OCI-LY7 (cell line): ENCODE data around the gene CLIC4. TPM values are rescaled to one million over a fixed set of nuclear protein-coding genes. Genes with fewer than 3 reads are reported as not detected.

Experiments
- BruUV-seq: library from RNA; stranded (reverse); fragments of 400-500 nt; replicated peaks from 2 replicates; lab custom pipeline; 2021; lab: Mats Ljungman, UMichigan
- CTCF ChIA-PET: fragments of 300-600 bp; sonication (Branson Sonifier 250); formaldehyde crosslinking; loops from one replicate; lab custom pipeline; 2022; ENCODE audit warnings: antibody characterized with exemption; ENCODE audit not compliant: unreplicated experiment; lab: Charles Lee
- POLR2A ChIA-PET: fragments of 300-600 bp; sonication (Branson Sonifier 250); formaldehyde crosslinking; loops from one replicate; lab custom pipeline; 2022; ENCODE audit warnings: antibody characterized with exemption; lab: Charles Lee
- DNase-seq: peaks from one replicate; pipeline ENCODE4 v3.0.0-alpha.2; 2015; ENCODE audit warnings: low spot score
- H2AFZ ChIP-seq: fragments of 200-600 bp; sonication (generic), shearing (Covaris generic); 2 replicates; pipeline ENCODE4 v1.6.1; 2014; ENCODE audit warnings: mild to moderate bottlenecking, antibody characterized with exemption, low read length, moderate library complexity
- H3K27ac ChIP-seq: fragments of 200-600 bp; sonication (generic); 2 replicates; pipeline ENCODE4 v1.5.1; 2014; ENCODE audit warnings: mixed run types, low read depth, mild to moderate bottlenecking, moderate library complexity, low read length, inconsistent platforms; ENCODE audit not compliant: poor library complexity, severe bottlenecking
- H3K36me3 ChIP-seq: fragments of 200-600 bp; sonication (generic); 2 replicates; pipeline ENCODE4 v1.6.1; 2014; ENCODE audit warnings: mild to moderate bottlenecking, antibody characterized with exemption, low read length, moderate library complexity, mixed read lengths; ENCODE audit not compliant: insufficient read depth
- H3K4me1 ChIP-seq: fragments of 200-600 bp; sonication (generic); 2 replicates; pipeline ENCODE4 v1.5.1; 2014; ENCODE audit warnings: mild to moderate bottlenecking, low read length; ENCODE audit not compliant: insufficient read depth, poor library complexity, severe bottlenecking
- H3K4me2 ChIP-seq: fragments of 200-600 bp; sonication (generic); 2 replicates; pipeline ENCODE4 v1.6.1; 2014; ENCODE audit warnings: mild to moderate bottlenecking, low read length
- H3K4me3 ChIP-seq: fragments of 200-600 bp; sonication (generic); 2 replicates; pipeline ENCODE4 v1.5.1; 2014; ENCODE audit warnings: mild to moderate bottlenecking, low read depth, low read length; ENCODE audit not compliant: poor library complexity, severe bottlenecking
- H3K79me2 ChIP-seq: fragments of 200-600 bp; sonication (generic); 2 replicates; pipeline ENCODE4 v1.6.1; 2016; ENCODE audit warnings: low read depth, mild to moderate bottlenecking, low read length, moderate library complexity, mixed read lengths; ENCODE audit not compliant: insufficient read depth
- H3K9me2 ChIP-seq: fragments of 200-600 bp; sonication (generic); 2 replicates; pipeline ENCODE4 v1.6.1; 2016; ENCODE audit warnings: mild to moderate bottlenecking, low read length, mixed read lengths; ENCODE audit not compliant: insufficient read depth
- H3K9me3 ChIP-seq: fragments of 200-600 bp; sonication (generic); 2 replicates; pipeline ENCODE4 v1.6.1; 2014; ENCODE audit warnings: mild to moderate bottlenecking, mixed run types, low read length, mixed read lengths
- H4K20me1 ChIP-seq: fragments of 200-600 bp; sonication (generic); 2 replicates; pipeline ENCODE4 v1.6.1; 2014; ENCODE audit warnings: mild to moderate bottlenecking, antibody characterized with exemption, low read length, moderate library complexity, mixed read lengths; ENCODE audit not compliant: insufficient read depth
- EZH2phosphoT487 ChIP-seq: fragments of 200-600 bp; sonication (generic); IDR thresholded peaks from 2 replicates; pipeline ENCODE4 v1.6.1; 2018; ENCODE audit warnings: low read depth, borderline replicate concordance, mild to moderate bottlenecking, mixed run types, antibody characterized with exemption, low read length, moderate library complexity, mixed read lengths
- intact Hi-C: fragments of 100-400 bp; cut with micrococcal nuclease; formaldehyde crosslinking; loops from one replicate; pipeline ENCODE4 v1.10.0; 2022; ENCODE audit not compliant: unreplicated experiment
- total RNA-seq, 2 experiments: library from RNA; depleted of rRNA in 1 of 2; stranded (reverse); fragments of >200 nt in 1 of 2; shearing (Covaris generic) in 1 of 2; gene quantifications; 2 replicates each; pipeline ENCODE4 v1.2.3, GENCODE V29; 2014 to 2022
- TF ChIP-seq, protein P1 (sequence below): fragments of 200-600 bp; sonication (generic); conservative IDR thresholded peaks from 2 replicates; pipeline ENCODE4 v1.5.1; 2014; ENCODE audit warnings: mild to moderate bottlenecking, antibody characterized with exemption, low read length, moderate library complexity, mixed read lengths

CLIC4 gene
- total RNA-seq, 2 experiments from 2014 or later: 35.5 to 116 TPM

DNA sequence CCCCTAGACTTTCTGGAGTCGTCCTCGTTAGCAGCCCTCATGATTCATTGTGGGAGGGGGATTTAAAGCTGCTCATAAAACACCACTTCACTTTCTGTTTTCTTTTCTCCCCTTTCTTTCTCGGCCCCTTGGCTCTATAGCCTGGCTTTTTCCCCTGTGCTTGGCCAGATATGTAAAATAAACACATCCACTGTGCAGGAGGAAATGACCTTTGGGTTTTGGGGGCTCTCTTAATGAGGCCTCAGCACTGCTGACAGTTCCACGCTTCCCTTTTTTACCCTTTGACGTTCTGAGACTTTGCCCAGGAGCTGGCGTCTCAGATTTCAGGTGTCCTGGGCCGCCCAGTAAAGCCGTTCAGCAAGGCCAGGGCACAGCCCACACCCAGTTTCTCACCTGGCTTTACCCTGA is 119.1 kb downstream of the CLIC4 start:
- H3K79me2 ChIP-seq: no peaks in the 10 kb centered on the region
- no peaks in the 10 kb centered on the region for H3K36me3 ChIP-seq
- TF ChIP-seq, protein P1, sequence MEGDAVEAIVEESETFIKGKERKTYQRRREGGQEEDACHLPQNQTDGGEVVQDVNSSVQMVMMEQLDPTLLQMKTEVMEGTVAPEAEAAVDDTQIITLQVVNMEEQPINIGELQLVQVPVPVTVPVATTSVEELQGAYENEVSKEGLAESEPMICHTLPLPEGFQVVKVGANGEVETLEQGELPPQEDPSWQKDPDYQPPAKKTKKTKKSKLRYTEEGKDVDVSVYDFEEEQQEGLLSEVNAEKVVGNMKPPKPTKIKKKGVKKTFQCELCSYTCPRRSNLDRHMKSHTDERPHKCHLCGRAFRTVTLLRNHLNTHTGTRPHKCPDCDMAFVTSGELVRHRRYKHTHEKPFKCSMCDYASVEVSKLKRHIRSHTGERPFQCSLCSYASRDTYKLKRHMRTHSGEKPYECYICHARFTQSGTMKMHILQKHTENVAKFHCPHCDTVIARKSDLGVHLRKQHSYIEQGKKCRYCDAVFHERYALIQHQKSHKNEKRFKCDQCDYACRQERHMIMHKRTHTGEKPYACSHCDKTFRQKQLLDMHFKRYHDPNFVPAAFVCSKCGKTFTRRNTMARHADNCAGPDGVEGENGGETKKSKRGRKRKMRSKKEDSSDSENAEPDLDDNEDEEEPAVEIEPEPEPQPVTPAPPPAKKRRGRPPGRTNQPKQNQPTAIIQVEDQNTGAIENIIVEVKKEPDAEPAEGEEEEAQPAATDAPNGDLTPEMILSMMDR: no peak
- no peak for TF ChIP-seq EZH2phosphoT487
- no peaks in the 10 kb centered on the region for H4K20me1 ChIP-seq
- no peaks in the 10 kb centered on the region for H3K9me2 ChIP-seq
- ChIA-PET POLR2A (interaction anchor here (1.0 kb wide), 1 partner anchor 200 kb away, joined by 3 read pairs; no protein-coding TSS in a partner anchor), CTCF (no interaction called here)
- H3K4me3 ChIP-seq: no peak overlapping the region
- no peaks in the 10 kb centered on the region for H3K9me3 ChIP-seq
- no peaks in the 10 kb centered on the region for H3K4me1 ChIP-seq
- intact Hi-C loops: no loop called here
- no peak overlapping the region for H3K27ac ChIP-seq
- DNase-seq: peak; percentile 26
- no TSS peak for BruUV-seq
- no peak overlapping the region for H2AFZ ChIP-seq
- no peak overlapping the region for H3K4me2 ChIP-seq

DNA sequence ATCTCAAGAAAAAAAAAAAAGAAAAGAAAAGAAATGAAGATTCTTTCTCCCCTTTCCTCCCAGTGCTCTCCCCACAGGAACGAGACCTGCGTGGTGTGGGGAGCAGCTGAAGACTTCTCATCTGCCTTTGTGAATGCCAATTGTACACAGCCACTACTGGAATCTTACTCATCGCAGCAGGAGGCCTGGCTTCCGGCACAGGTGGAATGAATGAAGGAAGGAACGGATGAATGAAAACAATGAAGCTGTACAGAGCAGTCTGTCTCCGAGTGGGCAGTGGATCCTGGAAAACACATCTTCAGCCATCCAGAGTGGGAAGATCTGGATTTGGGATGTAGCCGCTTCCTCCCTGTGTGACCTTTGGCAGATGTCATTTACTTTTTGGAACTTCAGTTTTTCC is 119.9 kb downstream of the CLIC4 start:
- Histone ChIP-seq H3K36me3 (no peaks in the 10 kb centered on the region), H3K4me2 (no peak overlapping the region), H3K9me3 (no peaks in the 10 kb centered on the region), H3K27ac (no peak overlapping the region), H2AFZ (no peak overlapping the region), H4K20me1 (no peaks in the 10 kb centered on the region), H3K4me1 (no peaks in the 10 kb centered on the region), H3K79me2 (no peaks in the 10 kb centered on the region), H3K9me2 (no peaks in the 10 kb centered on the region), H3K4me3 (no peak overlapping the region)
- BruUV-seq: no TSS peak
- intact Hi-C loops: no loop called here
- TF ChIP-seq, protein P1: no peak
- TF ChIP-seq EZH2phosphoT487: no peak
- POLR2A ChIA-PET: interaction anchor here (1.0 kb wide), 1 partner anchor 199 kb away, joined by 3 read pairs; no protein-coding TSS in a partner anchor
- no peak for DNase-seq
- CTCF ChIA-PET: no interaction called here

DNA sequence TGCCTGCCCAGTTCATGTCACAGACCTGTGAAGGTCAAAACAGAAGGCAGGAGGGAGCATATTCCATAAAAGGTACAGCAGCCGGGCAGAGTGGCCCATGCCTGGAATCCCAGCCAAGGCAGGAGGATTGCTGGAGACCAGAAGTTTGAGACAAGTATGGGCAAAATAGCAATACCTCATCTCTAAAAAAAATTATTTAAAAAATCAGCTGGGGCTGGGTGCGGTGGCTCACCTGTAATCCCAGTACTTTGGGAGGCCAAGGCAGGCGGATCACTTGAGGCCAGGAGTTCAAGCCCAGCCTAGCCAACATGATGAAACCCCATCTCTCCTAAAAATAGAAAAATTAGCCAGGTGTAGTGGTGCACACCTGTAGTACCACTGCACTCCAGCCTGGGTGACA is 120.3 kb downstream of the CLIC4 start:
- Histone ChIP-seq H3K36me3 (no peaks in the 10 kb centered on the region), H3K4me1 (no peaks in the 10 kb centered on the region), H3K9me3 (no peaks in the 10 kb centered on the region), H3K27ac (no peak overlapping the region), H3K9me2 (no peaks in the 10 kb centered on the region), H3K79me2 (no peaks in the 10 kb centered on the region), H3K4me2 (no peak overlapping the region), H2AFZ (no peak overlapping the region), H4K20me1 (no peaks in the 10 kb centered on the region), H3K4me3 (no peak overlapping the region)
- BruUV-seq: no TSS peak
- no peak for TF ChIP-seq EZH2phosphoT487
- TF ChIP-seq, protein P1: no peak
- intact Hi-C loops: no loop called here
- DNase-seq: no peak
- ChIA-PET POLR2A (no interaction called here), CTCF (no interaction called here)
